Activated CD4-positive, alpha-beta T cell treated with anti-CD3 and anti-CD28 coated beads for 24 hours (primary cell): ENCODE data around the gene DNAJB12.
"Not testable (repeated sequence)": the region's sequence is repeated elsewhere in the genome, so short reads cannot be mapped to it uniquely, and the experiment has no call there.

Experiments used
- DNase-seq, 2 donors: peaks; one replicate each; pipeline ENCODE4 v3.0.0-alpha.2; 2020; ENCODE audit warnings: low read depth in 2 of 2

The DNAJB12 gene

GRCh38 chr10:72316748-72317435 lies 37.8 kb downstream of the DNAJB12 start:
- no peak for DNase-seq

DNA sequence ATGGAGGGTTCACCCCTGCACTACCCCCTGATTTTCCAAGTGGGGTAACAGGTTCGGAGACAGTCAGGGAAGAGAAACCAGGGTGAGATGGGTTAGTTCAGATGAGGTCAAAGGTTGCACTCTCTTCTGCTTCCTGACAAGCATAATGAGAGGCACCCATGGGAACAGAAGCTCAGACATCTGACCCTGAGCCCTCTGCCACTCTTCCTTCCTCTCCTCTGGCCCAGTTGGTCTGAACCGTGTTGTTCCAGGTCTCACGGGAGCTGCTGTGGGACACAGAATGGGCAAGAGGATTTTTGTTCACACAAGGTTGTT lies 38.4 kb downstream of the DNAJB12 start:
- DNase-seq: no peak

DNA sequence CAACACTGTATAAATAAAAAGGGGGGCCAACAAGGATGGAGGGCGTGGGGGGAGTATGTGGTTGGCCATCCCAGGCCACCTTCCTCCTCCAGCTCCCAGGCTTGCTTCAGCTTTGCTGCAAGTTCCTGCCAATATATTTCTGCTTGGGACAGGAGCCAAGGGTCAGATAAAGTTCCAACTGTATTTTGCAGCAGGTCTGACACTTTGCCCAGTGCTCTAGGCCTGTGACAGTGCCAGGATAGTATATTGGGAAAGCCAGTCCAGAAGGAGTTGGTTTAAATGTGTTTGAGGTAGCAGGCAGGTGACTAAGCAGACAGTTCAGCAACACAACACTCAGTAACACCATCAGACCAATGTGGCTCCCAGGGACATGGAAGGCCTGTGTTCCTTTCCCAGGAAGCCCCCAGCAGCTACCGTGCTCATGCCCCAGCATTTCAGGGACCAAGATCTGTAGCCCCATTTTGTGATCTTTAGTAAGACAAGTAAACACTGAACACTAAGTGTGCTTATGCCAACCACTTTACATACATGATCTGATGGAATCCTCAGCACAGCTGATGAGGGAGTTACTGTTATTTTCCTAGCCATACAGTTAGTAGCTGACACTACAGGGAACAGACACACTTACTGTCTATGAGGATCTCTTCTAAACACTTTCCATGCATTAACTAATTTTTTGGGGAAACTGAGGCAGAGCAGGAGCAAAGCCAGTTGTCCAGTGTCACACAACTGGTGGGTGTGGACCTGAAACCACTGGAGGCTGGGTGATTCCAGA lies 38.9 kb downstream of the DNAJB12 start:
- DNase-seq: no peak

DNA sequence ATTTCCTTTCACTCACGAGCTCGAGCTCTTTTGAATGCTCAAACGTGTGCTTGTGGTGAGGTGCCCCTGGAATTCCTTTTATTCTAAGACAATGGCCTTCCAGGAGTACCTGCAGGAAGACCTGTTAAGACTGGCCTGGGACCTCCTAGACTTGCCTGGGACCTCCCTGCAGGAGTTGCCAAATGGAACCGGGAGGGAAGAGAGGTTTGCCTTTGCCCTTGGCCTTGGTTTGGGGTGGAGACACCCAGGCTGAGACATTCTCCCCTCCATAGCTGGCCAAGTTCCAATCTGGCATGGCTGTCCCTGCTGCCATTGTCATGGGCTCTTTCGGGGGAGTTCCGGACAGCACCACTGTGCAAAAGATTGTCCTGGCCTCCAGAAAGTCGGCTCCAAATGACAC lies 39.7 kb downstream of the DNAJB12 start:
- no peak for DNase-seq

DNA sequence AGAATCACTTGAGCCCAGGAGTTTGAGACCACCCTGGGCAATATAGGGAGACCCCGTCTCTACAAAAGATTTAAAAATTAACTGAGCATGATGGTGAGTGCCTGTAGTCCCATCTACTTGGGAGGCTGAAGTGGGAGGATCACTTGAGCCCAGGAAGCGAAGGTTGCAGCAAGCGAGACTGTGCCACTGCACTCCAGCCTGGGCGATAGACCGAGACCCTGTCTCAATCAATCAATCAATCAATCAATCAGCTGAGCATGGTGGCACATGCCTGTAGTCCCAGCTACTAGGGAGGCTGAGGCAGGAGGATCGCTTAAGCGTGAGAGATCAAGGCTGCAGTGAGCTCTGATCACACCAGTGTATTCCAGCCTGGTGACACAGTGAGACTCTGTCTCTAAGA lies 40.5 kb downstream of the DNAJB12 start:
- DNase-seq: no peak

DNA sequence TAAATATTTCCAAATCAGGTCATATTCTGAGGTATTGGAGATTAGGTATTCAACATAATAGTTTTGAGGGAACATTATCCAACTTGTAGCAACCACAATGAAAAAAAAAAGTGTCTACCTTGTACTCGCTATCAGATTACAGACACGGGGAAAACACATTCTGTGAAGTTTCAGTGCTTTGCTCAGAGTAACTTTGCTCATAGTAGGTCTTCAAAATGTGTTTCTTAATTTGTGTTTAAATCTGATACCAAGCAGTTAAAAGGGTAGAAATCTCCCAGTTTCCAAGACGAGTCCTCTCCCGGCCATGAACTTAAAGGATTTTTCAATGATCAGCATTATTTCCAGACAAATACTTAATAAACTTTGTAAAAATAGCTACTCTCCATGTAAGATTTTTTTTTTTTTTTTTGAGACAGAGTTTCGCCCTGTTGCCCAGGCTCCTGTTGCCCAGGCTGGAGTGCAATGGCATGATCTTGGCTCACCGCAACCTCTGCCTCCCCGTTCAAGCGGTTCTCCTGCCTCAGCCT lies 41.8 kb downstream of the DNAJB12 start:
- DNase-seq: no peak

DNA sequence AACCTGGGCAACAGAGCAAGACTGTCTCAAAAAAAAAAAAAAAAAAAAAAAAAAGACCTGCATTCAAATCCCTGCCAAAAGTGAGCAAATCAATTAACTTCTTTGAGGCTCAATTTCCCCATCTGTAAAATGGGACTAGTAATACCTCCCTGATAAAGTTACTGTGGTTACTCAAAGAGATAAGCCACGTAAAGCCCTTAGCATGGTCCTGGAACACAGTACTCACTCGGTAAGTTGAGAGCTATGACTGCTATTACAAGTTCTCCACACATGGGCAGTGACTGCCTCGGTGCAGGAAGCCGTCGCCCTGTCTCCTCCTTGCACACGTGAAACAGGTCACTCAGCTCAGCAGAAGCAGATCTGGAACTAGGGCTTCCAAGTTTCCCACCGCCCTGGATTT lies 43.1 kb downstream of the DNAJB12 start:
- DNase-seq: no peak

- no peak for DNase-seq
These were observed 44.1 kb downstream of the DNAJB12 start for GRCh38 chr10:72310636-72311035.

DNA sequence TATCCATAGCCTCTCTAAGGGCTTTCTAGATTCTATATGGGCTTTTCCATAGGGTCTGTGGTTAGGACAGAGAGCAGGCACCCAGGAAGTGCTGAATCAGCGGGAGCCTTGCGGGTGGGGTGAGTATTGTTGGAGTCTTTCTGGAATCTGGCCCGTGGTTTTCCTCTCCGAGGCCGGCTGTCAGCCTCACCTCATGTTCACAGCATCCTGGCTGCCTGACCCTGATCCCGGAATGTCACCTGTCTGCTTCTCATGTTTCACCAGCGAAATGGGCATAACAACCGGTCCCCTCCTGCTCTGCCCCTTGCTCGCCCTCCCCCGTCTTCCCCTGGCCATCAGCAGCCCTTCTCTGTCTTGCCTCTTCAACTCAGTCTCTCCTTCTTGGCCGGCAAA lies 44.5 kb downstream of the DNAJB12 start:
- DNase-seq: no peak

- no peak for DNase-seq
These were observed 45.2 kb downstream of the DNAJB12 start for GRCh38 chr10:72309290-72310240.

- DNase-seq: no peak
These were observed 46.3 kb downstream of the DNAJB12 start for GRCh38 chr10:72308320-72308987.

DNA sequence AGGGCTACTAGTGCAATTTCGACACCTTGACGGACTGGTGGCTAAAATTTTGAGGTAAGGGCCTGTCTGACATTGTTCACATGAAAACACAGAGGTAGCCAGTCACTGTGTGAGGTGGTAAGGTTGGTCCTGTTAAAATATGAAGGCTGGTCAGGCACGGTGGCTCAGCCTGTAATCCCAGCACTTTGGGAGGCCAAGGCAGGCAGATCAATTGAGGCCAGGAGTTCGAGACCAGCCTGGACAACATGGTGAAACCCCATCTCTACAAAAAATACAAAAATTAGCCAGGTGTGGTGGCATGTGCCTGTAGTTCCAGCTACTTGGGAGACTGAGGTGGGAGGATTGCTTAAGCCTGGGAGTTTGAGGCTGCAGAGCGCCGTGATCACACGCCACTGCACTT lies 47.0 kb downstream of the DNAJB12 start:
- not testable (repeated sequence) for DNase-seq

DNA sequence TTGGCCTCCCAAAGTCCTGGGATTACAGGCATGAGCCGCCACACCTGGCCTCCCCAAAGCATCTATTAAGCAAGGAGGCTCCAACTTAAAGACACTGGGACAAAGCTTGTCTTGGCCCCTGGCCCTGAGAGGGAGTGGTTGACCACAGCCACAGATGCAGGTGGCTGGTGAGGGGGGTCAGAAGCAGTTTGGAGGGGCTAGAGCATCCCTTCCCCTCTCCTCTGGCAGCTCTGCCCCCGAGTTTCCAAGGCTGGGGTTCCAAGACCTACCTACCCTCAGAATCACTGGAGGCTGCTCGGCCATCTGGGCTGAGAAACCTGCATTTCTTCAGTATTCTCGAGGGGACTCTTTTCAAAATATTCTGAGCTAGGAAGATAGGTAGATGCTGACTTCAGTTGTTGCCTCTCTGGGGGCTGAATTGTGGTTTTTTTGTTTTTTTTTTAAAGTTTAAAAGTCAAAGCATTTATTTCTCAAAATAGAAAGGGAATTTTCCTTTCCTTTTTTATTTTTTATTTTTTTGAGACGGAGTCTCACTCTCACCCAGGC lies 48.4 kb downstream of the DNAJB12 start:
- no peak for DNase-seq

- no peak for DNase-seq
These were observed 51.1 kb downstream of the DNAJB12 start for GRCh38 chr10:72303424-72304128.

GRCh38 chr10:72298592-72299519 lies 55.9 kb downstream of the DNAJB12 start:
- DNase-seq: no peak

DNA sequence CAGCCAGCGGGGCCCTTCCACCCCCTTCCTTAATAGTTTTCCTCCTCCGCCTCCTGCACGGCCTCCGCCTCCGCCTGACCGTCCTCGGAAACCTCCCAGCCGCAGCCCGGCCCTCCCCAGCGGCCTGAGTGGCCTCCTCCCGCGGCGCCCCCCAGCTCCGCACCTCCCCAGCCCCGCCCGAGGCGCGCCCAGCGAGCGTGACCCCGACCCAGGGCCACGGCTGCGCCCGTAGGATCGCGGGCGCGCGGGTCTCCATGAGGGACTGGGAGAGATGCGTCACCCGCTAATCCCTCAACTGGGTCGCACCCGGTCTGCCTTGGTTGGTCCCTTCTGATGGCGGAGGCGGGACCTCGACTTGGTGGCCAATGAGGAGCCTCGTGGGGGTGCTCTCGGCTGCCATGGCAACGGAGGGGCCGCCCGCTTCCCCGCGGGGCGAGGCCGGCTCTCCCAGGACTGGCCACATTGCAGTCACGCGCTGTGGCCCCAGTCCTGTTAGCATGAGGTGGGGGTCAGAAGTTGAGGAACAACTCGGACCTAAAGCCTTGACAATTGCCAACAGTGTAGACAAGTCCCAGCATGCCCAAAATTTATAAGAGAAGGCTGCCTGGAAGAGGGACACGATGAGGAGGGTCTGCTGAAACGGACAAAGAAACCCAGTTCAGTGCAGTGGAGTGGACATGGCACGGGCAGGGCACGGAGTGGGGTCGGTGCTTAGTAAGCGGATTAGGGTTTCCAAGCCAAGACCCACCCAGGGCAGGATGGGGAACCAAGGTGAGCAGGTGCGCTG lies 56.7 kb downstream of the DNAJB12 start:
- peak; percentile 84 to 94 for DNase-seq

DNA sequence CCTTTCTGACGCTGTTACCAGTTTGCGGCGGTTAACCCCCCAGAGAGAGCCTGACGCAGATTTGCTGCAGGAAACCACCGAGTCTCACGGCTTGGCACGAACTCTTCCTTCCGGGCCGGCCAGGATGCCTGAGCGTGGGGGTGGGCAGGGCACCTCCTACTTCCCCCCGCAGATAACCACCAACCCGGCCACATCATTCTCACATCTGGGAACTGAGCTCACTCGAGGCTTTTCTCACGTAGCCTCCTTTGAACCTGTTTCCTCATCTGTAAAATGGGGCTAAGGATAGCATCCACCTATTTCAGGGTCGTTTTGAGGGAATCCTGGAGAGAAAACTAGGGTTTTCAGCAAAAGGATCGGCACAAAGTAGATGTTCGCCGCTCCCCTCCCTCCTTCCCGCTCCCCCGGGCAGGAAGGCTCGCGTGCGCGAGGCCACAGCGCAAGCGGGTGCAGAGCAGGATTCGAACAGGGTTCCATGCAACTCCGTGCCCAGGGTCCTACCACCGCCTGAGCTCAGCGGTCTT lies 57.4 kb downstream of the DNAJB12 start:
- DNase-seq: peak; percentile 92 to 93

GRCh38 chr10:72296829-72297280 lies 57.9 kb downstream of the DNAJB12 start:
- DNase-seq: not testable (repeated sequence)
